ENCODE results near the gene ZACN.
A peak's percentile ranks its signal among the peaks of the same experiment; 100 is the strongest.

The ZACN gene

DNA sequence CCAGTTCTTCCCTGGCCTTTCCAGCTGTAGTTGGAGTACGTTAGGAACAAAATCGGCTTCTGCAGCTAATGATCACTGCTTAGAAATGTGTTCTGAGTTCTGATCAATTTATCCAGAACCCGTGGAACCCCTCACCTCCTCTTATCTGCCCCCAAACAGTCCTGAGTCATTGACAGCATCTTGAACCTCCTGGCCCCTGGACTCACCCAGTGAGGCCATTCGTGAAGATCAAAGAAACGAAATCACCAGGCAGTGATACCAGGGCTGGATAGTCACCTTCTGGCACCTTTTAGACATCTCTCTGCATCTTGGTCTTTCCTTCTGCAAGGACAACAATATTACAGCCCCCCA lies 41.7 kb downstream of the ZACN start:
- TF ChIP-seq CEBPB (IDR thresholded peaks at IDR 0.05): no peak
- no peak for TF ChIP-seq ZBTB7A (IDR thresholded peaks at IDR 0.05; ENCODE audit: low read depth)

DNA sequence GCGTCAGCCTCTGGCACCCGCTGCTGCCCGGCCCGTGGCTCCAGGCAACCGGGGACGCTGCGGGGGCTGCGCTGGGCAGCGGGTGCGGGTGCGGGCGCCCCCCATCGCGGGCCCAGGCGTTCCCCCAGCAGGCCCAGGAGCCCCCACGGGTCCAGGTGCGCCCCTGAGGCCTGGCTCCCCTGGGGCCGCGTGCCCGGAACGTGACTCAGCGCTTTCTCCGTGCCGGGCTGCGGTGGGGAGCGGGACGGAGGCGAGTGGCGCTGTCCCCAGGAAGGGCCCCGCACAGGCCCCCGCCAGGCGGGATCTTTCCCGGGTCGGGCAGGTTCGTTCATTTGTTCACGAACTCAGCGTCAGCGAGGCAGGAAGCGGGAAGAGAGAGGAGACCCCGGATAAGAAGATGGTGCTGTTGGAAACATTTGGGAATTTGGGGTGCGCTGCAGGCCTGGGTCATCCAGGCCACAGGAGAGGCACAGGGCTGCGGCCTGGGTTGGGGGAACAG lies 43.0 kb downstream of the ZACN start:
- TF ChIP-seq FOXM1 (IDR thresholded peaks at IDR 0.05; ENCODE audit: borderline replicate concordance, low read depth): no peak

DNA sequence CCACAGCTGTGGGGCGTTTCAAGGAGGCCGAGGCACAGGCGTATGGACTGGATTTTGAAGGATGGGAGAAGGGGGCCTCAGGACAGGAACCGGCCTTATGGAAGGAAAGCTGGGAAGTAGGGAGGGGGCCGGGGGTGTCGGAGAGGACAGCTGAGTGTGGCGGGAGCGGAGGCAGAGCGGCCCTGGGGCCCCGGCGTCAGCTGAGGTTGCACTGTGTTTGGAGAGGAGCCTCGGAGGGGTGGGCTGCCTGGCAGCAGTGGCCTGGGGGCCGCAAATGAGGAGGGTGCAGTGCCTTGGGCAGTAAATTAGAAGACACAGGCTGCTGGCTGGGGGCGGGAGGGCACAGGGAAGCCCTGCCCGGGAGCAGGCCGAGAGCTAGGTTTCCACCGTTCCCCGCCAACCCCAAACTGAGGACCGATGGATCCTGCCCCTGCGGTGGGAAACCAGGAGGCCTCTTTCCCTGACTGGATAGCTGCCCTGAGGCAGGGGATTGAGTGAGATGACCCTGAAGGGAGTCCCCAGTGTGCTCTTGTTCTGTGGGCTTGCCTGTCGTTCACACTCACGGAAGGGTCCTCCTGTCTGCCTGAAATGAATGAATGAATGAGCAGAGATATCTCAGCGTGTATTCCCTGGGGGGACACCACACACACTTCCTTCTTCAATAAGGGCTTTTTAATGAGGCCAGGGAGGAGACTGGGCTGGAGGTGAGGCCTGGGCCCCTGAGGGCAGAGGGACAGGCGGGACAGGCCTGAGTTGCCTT lies 43.6 kb downstream of the ZACN start:
- TF ChIP-seq EP300 (IDR thresholded peaks at IDR 0.05; ENCODE audit: borderline replicate concordance) (no peak), TAF1 (IDR thresholded peaks at IDR 0.05; ENCODE audit: low read depth) (no peak), TEAD4 (IDR thresholded peaks at IDR 0.05) (no peak), EGR1 (IDR thresholded peaks at IDR 0.05) (no peak), TCF12 (IDR thresholded peaks at IDR 0.05; ENCODE audit: low read depth) (no peak), NFIC (IDR thresholded peaks at IDR 0.05) (no peak), RAD21 (IDR thresholded peaks at IDR 0.05; ENCODE audit: low read depth) (no peak), CREB1 (IDR thresholded peaks at IDR 0.05; ENCODE audit: low read depth) (no peak), YY1 (IDR thresholded peaks at IDR 0.05; ENCODE audit: low read depth) (no peak), ZBTB7A (IDR thresholded peaks at IDR 0.05; ENCODE audit: low read depth) (no peak), CEBPB (IDR thresholded peaks at IDR 0.05) (no peak), FOXM1 (IDR thresholded peaks at IDR 0.05; ENCODE audit: borderline replicate concordance, low read depth) (no peak)
- TF ChIP-seq, protein P1, sequence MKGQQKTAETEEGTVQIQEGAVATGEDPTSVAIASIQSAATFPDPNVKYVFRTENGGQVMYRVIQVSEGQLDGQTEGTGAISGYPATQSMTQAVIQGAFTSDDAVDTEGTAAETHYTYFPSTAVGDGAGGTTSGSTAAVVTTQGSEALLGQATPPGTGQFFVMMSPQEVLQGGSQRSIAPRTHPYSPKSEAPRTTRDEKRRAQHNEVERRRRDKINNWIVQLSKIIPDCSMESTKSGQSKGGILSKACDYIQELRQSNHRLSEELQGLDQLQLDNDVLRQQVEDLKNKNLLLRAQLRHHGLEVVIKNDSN (IDR thresholded peaks at IDR 0.05): no peak
- TF ChIP-seq, protein P2, sequence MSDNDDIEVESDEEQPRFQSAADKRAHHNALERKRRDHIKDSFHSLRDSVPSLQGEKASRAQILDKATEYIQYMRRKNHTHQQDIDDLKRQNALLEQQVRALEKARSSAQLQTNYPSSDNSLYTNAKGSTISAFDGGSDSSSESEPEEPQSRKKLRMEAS (IDR thresholded peaks at IDR 0.05): no peak
- TF ChIP-seq, protein P3, sequence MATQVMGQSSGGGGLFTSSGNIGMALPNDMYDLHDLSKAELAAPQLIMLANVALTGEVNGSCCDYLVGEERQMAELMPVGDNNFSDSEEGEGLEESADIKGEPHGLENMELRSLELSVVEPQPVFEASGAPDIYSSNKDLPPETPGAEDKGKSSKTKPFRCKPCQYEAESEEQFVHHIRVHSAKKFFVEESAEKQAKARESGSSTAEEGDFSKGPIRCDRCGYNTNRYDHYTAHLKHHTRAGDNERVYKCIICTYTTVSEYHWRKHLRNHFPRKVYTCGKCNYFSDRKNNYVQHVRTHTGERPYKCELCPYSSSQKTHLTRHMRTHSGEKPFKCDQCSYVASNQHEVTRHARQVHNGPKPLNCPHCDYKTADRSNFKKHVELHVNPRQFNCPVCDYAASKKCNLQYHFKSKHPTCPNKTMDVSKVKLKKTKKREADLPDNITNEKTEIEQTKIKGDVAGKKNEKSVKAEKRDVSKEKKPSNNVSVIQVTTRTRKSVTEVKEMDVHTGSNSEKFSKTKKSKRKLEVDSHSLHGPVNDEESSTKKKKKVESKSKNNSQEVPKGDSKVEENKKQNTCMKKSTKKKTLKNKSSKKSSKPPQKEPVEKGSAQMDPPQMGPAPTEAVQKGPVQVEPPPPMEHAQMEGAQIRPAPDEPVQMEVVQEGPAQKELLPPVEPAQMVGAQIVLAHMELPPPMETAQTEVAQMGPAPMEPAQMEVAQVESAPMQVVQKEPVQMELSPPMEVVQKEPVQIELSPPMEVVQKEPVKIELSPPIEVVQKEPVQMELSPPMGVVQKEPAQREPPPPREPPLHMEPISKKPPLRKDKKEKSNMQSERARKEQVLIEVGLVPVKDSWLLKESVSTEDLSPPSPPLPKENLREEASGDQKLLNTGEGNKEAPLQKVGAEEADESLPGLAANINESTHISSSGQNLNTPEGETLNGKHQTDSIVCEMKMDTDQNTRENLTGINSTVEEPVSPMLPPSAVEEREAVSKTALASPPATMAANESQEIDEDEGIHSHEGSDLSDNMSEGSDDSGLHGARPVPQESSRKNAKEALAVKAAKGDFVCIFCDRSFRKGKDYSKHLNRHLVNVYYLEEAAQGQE (IDR thresholded peaks at IDR 0.05; ENCODE audit: low read depth): no peak

DNA sequence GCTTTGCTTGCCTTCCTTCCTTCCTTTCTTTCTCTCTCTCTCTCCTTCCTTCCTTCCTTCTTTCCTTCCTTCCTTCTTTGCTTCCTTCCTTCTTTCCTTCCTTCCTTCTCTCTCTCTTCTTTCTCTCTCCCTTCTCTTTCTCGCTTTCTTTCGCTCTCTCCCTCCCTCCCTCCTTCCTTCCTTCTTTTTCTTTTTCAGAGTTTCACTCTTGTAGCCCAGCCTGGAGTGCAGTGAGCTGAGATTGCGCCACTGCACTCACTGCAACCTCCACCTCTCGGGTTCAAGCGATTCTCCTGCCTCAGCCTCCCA lies 44.2 kb downstream of the ZACN start:
- no peak for TF ChIP-seq TAF1 (IDR thresholded peaks at IDR 0.05; ENCODE audit: low read depth)
- TF ChIP-seq FOXM1 (IDR thresholded peaks at IDR 0.05; ENCODE audit: borderline replicate concordance, low read depth): no peak
- no peak for TF ChIP-seq TEAD4 (IDR thresholded peaks at IDR 0.05)
- TF ChIP-seq, protein P1 (IDR thresholded peaks at IDR 0.05): no peak
- no peak for TF ChIP-seq TCF12 (IDR thresholded peaks at IDR 0.05; ENCODE audit: low read depth)
- no peak for TF ChIP-seq YY1 (IDR thresholded peaks at IDR 0.05; ENCODE audit: low read depth)

DNA sequence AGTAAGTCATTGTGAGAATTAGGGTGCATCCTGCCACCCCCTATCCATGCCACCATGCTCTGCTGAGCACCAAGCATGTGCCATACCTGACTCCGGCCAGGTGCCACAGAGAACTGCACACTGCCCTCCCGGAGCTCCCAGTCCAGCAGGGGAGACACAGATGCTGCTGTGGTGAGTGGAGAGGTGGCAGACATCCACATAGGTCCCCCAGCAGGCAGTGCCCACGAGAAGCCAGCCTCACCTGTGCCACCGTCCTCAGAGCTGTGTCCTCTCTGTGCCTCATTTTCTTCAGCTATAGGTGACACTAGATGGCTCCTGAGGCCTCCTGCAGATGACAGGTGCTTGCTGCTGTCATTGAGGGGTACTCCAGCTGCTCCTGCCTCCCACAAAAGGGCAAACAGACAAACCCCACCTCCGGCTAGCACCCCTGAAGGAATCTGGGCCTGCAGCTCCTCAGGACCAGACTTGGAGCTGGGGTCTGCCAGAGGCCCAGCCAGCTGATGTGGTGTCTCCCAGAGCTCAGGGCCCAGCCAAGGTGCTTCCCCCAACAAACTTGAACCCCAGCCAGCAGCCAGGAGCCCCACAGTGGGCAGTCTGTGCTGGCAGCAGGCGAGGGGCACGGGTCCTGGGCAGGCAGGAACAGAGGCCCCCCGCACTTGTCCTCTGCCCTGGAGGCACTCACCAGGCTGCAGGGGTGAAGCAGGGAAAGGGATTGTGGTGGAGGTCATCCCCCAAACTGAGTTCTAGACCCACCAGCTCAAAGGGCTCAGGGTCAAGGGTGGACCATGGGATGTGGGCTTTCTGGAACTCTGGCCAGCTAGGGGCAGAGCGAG lies 45.0 kb downstream of the ZACN start:
- TF ChIP-seq EGR1 (IDR thresholded peaks at IDR 0.05) (no peak), TCF12 (IDR thresholded peaks at IDR 0.05; ENCODE audit: low read depth) (no peak), ZBTB7A (IDR thresholded peaks at IDR 0.05; ENCODE audit: low read depth) (no peak), RAD21 (IDR thresholded peaks at IDR 0.05; ENCODE audit: low read depth) (peak; percentile 31; the same call in 1 of the 2 replicates)

DNA sequence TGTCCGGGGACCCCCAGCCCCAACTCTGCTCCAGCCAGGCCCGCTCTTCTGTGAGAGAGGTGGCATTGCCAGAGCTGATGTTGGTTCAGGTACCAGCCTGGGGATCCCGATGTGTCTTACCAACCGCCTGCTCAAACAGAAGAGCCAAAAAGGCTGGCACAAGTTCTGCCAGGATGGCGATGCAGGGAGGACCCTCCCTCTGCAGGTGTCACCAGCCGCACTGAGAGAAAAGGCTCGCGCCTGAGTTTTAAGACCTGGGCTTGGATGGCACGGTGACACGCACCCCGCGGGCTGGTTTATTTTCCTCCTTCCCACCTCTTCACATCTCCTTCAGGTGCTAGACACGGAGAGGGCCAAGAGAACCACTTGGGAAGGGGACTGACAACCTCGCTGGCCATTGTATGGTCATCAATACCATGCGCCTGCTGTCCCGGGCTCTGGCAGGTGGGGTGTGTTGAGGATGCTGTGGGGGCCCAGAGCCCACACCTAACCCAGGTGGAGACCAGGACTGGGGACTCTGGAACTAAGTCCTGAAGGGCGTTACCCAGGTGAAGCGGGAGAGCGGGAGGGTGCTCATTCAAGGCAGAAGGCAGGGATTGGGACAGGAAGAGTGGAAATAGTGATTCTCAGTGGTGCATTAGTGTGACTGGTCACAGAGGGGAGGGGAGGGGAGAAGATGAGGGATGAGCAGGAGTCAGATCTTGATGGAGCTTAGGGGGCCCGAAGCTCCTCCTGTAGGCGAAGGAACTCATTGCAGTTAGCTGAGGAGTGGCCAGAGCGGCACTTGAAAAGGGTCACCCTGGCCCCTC lies 45.8 kb downstream of the ZACN start:
- TF ChIP-seq CEBPB (IDR thresholded peaks at IDR 0.05): no peak
- no peak for TF ChIP-seq EGR1 (IDR thresholded peaks at IDR 0.05)
- TF ChIP-seq, protein P1 (IDR thresholded peaks at IDR 0.05): no peak
- no peak for TF ChIP-seq TCF12 (IDR thresholded peaks at IDR 0.05; ENCODE audit: low read depth)
- TF ChIP-seq ZBTB7A (IDR thresholded peaks at IDR 0.05; ENCODE audit: low read depth): no peak
- TF ChIP-seq CREB1 (IDR thresholded peaks at IDR 0.05; ENCODE audit: low read depth): no peak
- TF ChIP-seq, protein P3 (IDR thresholded peaks at IDR 0.05; ENCODE audit: low read depth): no peak
- TF ChIP-seq NFIC (IDR thresholded peaks at IDR 0.05): no peak
